ENCODE results near the gene MRPL41.
"Not testable (repeated sequence)": the region's sequence is repeated elsewhere in the genome, so short reads cannot be mapped to it uniquely, and the experiment has no call there.

The MRPL41 gene

GRCh38 chr9:137553654-137554053 lies 2.0 kb downstream of the MRPL41 start:
- H3K36me3 ChIP-seq (ENCODE audit: control insufficient read depth in 4 of 4, insufficient read depth in 4 of 4, low read length in 3 of 4) = peaks cover 4 to 38% (median 21%) of the 10 kb centered on the region in 4 experiments
- DNase-seq; H3K27ac ChIP-seq (ENCODE audit: insufficient read depth in 1 of 2, low read depth in 1 of 2, low read length in 2 of 2, poor library complexity in 1 of 2, severe bottlenecking in 2 of 2); H3K4me3 ChIP-seq (ENCODE audit: control insufficient read depth in 1 of 7, extremely low read depth in 1 of 7, insufficient read depth in 4 of 7, low read depth in 2 of 7, low read length in 6 of 7); POLR2A ChIA-PET; H3K27me3 ChIP-seq (replicated peaks in 2 of 5; ENCODE audit: control insufficient read depth in 4 of 5, insufficient read depth in 5 of 5, low read length in 4 of 5); H3K9me3 ChIP-seq (ENCODE audit: control extremely low read depth in 1 of 5, control insufficient read depth in 4 of 5, insufficient read depth in 2 of 5, low read depth in 1 of 5, low read length in 4 of 5): not testable (repeated sequence)
- CTCF ChIA-PET = interaction anchor here (0.6 kb wide), 1 partner anchor 67 kb away, joined by 3 read pairs; no protein-coding TSS in a partner anchor
- peaks cover 2 to 23% (median 19%) of the 10 kb centered on the region in 4 experiments for H3K4me1 ChIP-seq (ENCODE audit: control extremely low read depth in 1 of 4, control insufficient read depth in 4 of 4, insufficient read depth in 4 of 4, low read length in 3 of 4)
- 99% methylated on average over 6 of the region's 10 CpGs for WGBS (ENCODE audit: insufficient coverage)

- Histone ChIP-seq H3K4me3 (ENCODE audit: control insufficient read depth in 1 of 7, extremely low read depth in 1 of 7, insufficient read depth in 4 of 7, low read depth in 2 of 7, low read length in 6 of 7) (no peak overlapping the region), H3K36me3 (ENCODE audit: control insufficient read depth in 4 of 4, insufficient read depth in 4 of 4, low read length in 3 of 4) (peaks cover 4 to 39% (median 22%) of the 10 kb centered on the region in 4 experiments), H3K27me3 (replicated peaks in 2 of 5; ENCODE audit: control insufficient read depth in 4 of 5, insufficient read depth in 5 of 5, low read length in 4 of 5) (no peaks in the 10 kb centered on the region), H3K27ac (ENCODE audit: insufficient read depth in 1 of 2, low read depth in 1 of 2, low read length in 2 of 2, poor library complexity in 1 of 2, severe bottlenecking in 2 of 2) (no peak overlapping the region), H3K9me3 (ENCODE audit: control extremely low read depth in 1 of 5, control insufficient read depth in 4 of 5, insufficient read depth in 2 of 5, low read depth in 1 of 5, low read length in 4 of 5) (no peaks in the 10 kb centered on the region), H3K4me1 (ENCODE audit: control extremely low read depth in 1 of 4, control insufficient read depth in 4 of 4, insufficient read depth in 4 of 4, low read length in 3 of 4) (peaks cover 2 to 23% (median 17%) of the 10 kb centered on the region in 4 experiments)
- no CpG with 5 or more reads among the region's 1 CpG for WGBS (ENCODE audit: insufficient coverage)
- ChIA-PET CTCF (interaction anchor here (0.6 kb wide), 1 partner anchor 66 kb away, joined by 3 read pairs; no protein-coding TSS in a partner anchor), POLR2A (no interaction called here)
- DNase-seq = no peak
Observed at GRCh38 chr9:137554349-137554748, 2.7 kb downstream of the MRPL41 start.

GRCh38 chr9:137555179-137555578 lies 3.5 kb downstream of the MRPL41 start:
- H3K27ac ChIP-seq (ENCODE audit: insufficient read depth in 1 of 2, low read depth in 1 of 2, low read length in 2 of 2, poor library complexity in 1 of 2, severe bottlenecking in 2 of 2) = no peak overlapping the region
- no peak overlapping the region for H3K4me3 ChIP-seq (ENCODE audit: control insufficient read depth in 1 of 7, extremely low read depth in 1 of 7, insufficient read depth in 4 of 7, low read depth in 2 of 7, low read length in 6 of 7)
- WGBS (ENCODE audit: insufficient coverage) = 94% methylated on average over 10 of the region's 10 CpGs
- ChIA-PET CTCF (no interaction called here), POLR2A (no interaction called here)
- DNase-seq = no peak
- peaks cover 6 to 42% (median 28%) of the 10 kb centered on the region in 4 experiments for H3K36me3 ChIP-seq (ENCODE audit: control insufficient read depth in 4 of 4, insufficient read depth in 4 of 4, low read length in 3 of 4)
- H3K9me3 ChIP-seq (ENCODE audit: control extremely low read depth in 1 of 5, control insufficient read depth in 4 of 5, insufficient read depth in 2 of 5, low read depth in 1 of 5, low read length in 4 of 5) = no peaks in the 10 kb centered on the region
- H3K27me3 ChIP-seq (replicated peaks in 2 of 5; ENCODE audit: control insufficient read depth in 4 of 5, insufficient read depth in 5 of 5, low read length in 4 of 5) = no peaks in the 10 kb centered on the region
- peaks cover under 1 to 16% (median 9%) of the 10 kb centered on the region in 4 experiments for H3K4me1 ChIP-seq (ENCODE audit: control extremely low read depth in 1 of 4, control insufficient read depth in 4 of 4, insufficient read depth in 4 of 4, low read length in 3 of 4)

GRCh38 chr9:137556069-137556838 lies 4.6 kb downstream of the MRPL41 start:
- Histone ChIP-seq H3K4me1 (ENCODE audit: control extremely low read depth in 1 of 4, control insufficient read depth in 4 of 4, insufficient read depth in 4 of 4, low read length in 3 of 4) (peaks cover 0 to 10% (median 7%) of the 10 kb centered on the region in 4 experiments), H3K9me3 (ENCODE audit: control extremely low read depth in 1 of 5, control insufficient read depth in 4 of 5, insufficient read depth in 2 of 5, low read depth in 1 of 5, low read length in 4 of 5) (no peaks in the 10 kb centered on the region), H3K36me3 (ENCODE audit: control insufficient read depth in 4 of 4, insufficient read depth in 4 of 4, low read length in 3 of 4) (peaks cover 6 to 46% (median 30%) of the 10 kb centered on the region in 4 experiments), H3K27ac (ENCODE audit: insufficient read depth in 1 of 2, low read depth in 1 of 2, low read length in 2 of 2, poor library complexity in 1 of 2, severe bottlenecking in 2 of 2) (no peak overlapping the region), H3K4me3 (ENCODE audit: control insufficient read depth in 1 of 7, extremely low read depth in 1 of 7, insufficient read depth in 4 of 7, low read depth in 2 of 7, low read length in 6 of 7) (no peak overlapping the region), H3K27me3 (replicated peaks in 2 of 5; ENCODE audit: control insufficient read depth in 4 of 5, insufficient read depth in 5 of 5, low read length in 4 of 5) (no peaks in the 10 kb centered on the region)
- no peak for DNase-seq
- ChIA-PET CTCF (interaction anchor here (1.0 kb wide), 1 partner anchor 110 kb away, joined by 3 read pairs; no protein-coding TSS in a partner anchor), POLR2A (no interaction called here)
- WGBS (ENCODE audit: insufficient coverage) = 96% methylated on average over 23 of the region's 24 CpGs

- H3K36me3 ChIP-seq (ENCODE audit: control insufficient read depth in 4 of 4, insufficient read depth in 4 of 4, low read length in 3 of 4) = peaks cover 6 to 48% (median 36%) of the 10 kb centered on the region in 4 experiments
- DNase-seq = no peak
- no peaks in the 10 kb centered on the region for H3K27me3 ChIP-seq (replicated peaks in 2 of 5; ENCODE audit: control insufficient read depth in 4 of 5, insufficient read depth in 5 of 5, low read length in 4 of 5)
- ChIA-PET CTCF (interaction anchor here (1.7 kb wide), 1 partner anchor 24 kb away, joined by 5 read pairs; no protein-coding TSS in a partner anchor), POLR2A (no interaction called here)
- no peak overlapping the region for H3K4me3 ChIP-seq (ENCODE audit: control insufficient read depth in 1 of 7, extremely low read depth in 1 of 7, insufficient read depth in 4 of 7, low read depth in 2 of 7, low read length in 6 of 7)
- no peaks in the 10 kb centered on the region for H3K9me3 ChIP-seq (ENCODE audit: control extremely low read depth in 1 of 5, control insufficient read depth in 4 of 5, insufficient read depth in 2 of 5, low read depth in 1 of 5, low read length in 4 of 5)
- no peaks in the 10 kb centered on the region for H3K4me1 ChIP-seq (ENCODE audit: control extremely low read depth in 1 of 4, control insufficient read depth in 4 of 4, insufficient read depth in 4 of 4, low read length in 3 of 4)
- WGBS (ENCODE audit: insufficient coverage) = 100% methylated on average over 1 of the region's 4 CpGs
- no peak overlapping the region for H3K27ac ChIP-seq (ENCODE audit: insufficient read depth in 1 of 2, low read depth in 1 of 2, low read length in 2 of 2, poor library complexity in 1 of 2, severe bottlenecking in 2 of 2)
Observed at GRCh38 chr9:137558127-137558526, 6.4 kb downstream of the MRPL41 start.

GRCh38 chr9:137564134-137564533 lies 12.5 kb downstream of the MRPL41 start:
- WGBS (ENCODE audit: insufficient coverage) = 100% methylated on average over 6 of the region's 10 CpGs
- ChIA-PET CTCF (interaction anchor here (1.3 to 2.4 kb wide), 2 partner anchors 12 to 103 kb away, joined by 3 to 7 read pairs; partner anchors contain the start of gene MRPL41), POLR2A (no interaction called here)
- peaks cover 0 to 4% (median 0%) of the 10 kb centered on the region in 4 experiments for H3K4me1 ChIP-seq (ENCODE audit: control extremely low read depth in 1 of 4, control insufficient read depth in 4 of 4, insufficient read depth in 4 of 4, low read length in 3 of 4)
- no peak overlapping the region for H3K27ac ChIP-seq (ENCODE audit: insufficient read depth in 1 of 2, low read depth in 1 of 2, low read length in 2 of 2, poor library complexity in 1 of 2, severe bottlenecking in 2 of 2)
- H3K36me3 ChIP-seq (ENCODE audit: control insufficient read depth in 4 of 4, insufficient read depth in 4 of 4, low read length in 3 of 4) = peaks cover 12 to 35% (median 28%) of the 10 kb centered on the region in 4 experiments
- no peak overlapping the region for H3K4me3 ChIP-seq (ENCODE audit: control insufficient read depth in 1 of 7, extremely low read depth in 1 of 7, insufficient read depth in 4 of 7, low read depth in 2 of 7, low read length in 6 of 7)
- no peaks in the 10 kb centered on the region for H3K27me3 ChIP-seq (replicated peaks in 2 of 5; ENCODE audit: control insufficient read depth in 4 of 5, insufficient read depth in 5 of 5, low read length in 4 of 5)
- no peak for DNase-seq
- H3K9me3 ChIP-seq (ENCODE audit: control extremely low read depth in 1 of 5, control insufficient read depth in 4 of 5, insufficient read depth in 2 of 5, low read depth in 1 of 5, low read length in 4 of 5) = no peaks in the 10 kb centered on the region

- ChIA-PET POLR2A (no interaction called here), CTCF (no interaction called here)
- Histone ChIP-seq H3K9me3 (ENCODE audit: control extremely low read depth in 1 of 5, control insufficient read depth in 4 of 5, insufficient read depth in 2 of 5, low read depth in 1 of 5, low read length in 4 of 5) (no peaks in the 10 kb centered on the region), H3K27me3 (replicated peaks in 2 of 5; ENCODE audit: control insufficient read depth in 4 of 5, insufficient read depth in 5 of 5, low read length in 4 of 5) (no peaks in the 10 kb centered on the region), H3K36me3 (ENCODE audit: control insufficient read depth in 4 of 4, insufficient read depth in 4 of 4, low read length in 3 of 4) (peaks cover 11 to 30% (median 24%) of the 10 kb centered on the region in 4 experiments), H3K4me1 (ENCODE audit: control extremely low read depth in 1 of 4, control insufficient read depth in 4 of 4, insufficient read depth in 4 of 4, low read length in 3 of 4) (peaks cover 0 to 4% (median 0%) of the 10 kb centered on the region in 4 experiments), H3K27ac (ENCODE audit: insufficient read depth in 1 of 2, low read depth in 1 of 2, low read length in 2 of 2, poor library complexity in 1 of 2, severe bottlenecking in 2 of 2) (no peak overlapping the region), H3K4me3 (ENCODE audit: control insufficient read depth in 1 of 7, extremely low read depth in 1 of 7, insufficient read depth in 4 of 7, low read depth in 2 of 7, low read length in 6 of 7) (no peak overlapping the region)
- no peak for DNase-seq
- WGBS (ENCODE audit: insufficient coverage) = 96% methylated on average over 14 of the region's 18 CpGs
Observed at GRCh38 chr9:137564817-137565411, 13.2 kb downstream of the MRPL41 start.
